ENCODE results near the gene NMRAL1. TPM values are rescaled to one million over a fixed set of nuclear protein-coding genes. Genes with fewer than 3 reads are reported as not detected.
A peak's percentile ranks its signal among the peaks of the same experiment; 100 is the strongest.

NMRAL1 gene
- polyA plus RNA-seq, 6 donors from 2014 or later = 18.1 to 50.9 (median 31.6) TPM

GRCh38 chr16:4425378-4426020 is 48.9 kb downstream of the NMRAL1 start, which contains the start of gene DNAJA3:
DNAJA3 (plus strand) TSS chr16:4425868; CDS start chr16:4425882, 14 bp downstream.
- Mint-ChIP-seq H3K4me1 (peaks cover 23 to 37% (median 28%) of the 10 kb centered on the region in 3 donors), H3K9me3 (no peaks in the 10 kb centered on the region), H3K36me3 (no peaks in the 10 kb centered on the region)

DNA sequence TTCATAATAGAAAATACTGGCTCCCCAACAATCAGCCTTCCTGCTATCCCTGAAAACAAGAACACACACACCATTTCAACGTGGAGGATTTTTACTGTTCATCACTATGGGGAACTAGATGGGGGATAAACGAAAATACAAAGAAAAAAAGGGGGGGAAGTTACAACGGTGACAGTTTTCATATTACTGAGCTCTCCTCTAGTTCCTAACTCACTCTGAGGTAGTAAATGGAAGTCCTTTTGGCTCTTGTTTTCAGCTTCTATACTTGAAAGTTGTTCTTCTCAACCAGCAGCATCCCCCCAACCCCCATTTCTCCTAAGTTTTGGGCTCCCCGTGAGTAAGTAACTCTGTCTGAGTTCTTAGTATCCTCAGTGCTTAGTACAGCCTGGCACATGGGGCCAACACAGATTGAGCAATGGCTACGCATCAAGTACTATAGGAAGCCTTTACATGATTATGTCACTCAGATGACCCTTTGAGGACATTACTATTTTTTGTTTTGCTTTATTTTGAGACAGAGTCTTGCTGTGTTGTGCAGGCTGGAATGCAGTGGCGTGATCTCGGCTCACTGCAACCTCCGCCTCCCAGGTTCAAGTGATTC is 53.8 kb downstream of the NMRAL1 start:
- Mint-ChIP-seq H3K36me3 (peaks cover 0 to 1% of the 10 kb centered on the region in 2 donors), H3K4me3 (peak overlapping the region in 1 of 8 donors; percentile 74), H3K4me1 (peaks cover 11 to 18% (median 13%) of the 10 kb centered on the region in 3 donors), H3K9me3 (no peaks in the 10 kb centered on the region), H3K27ac (peak overlapping the region in 1 of 6 donors; percentile 41), H3K27me3 (no peaks in the 10 kb centered on the region)
- DNase-seq = no peak
- no peak for ATAC-seq (ENCODE audit: low read depth in 2 of 2)

More at GRCh38 chr16:4425378-4426020, 48.9 kb downstream of the NMRAL1 start, which contains the start of gene DNAJA3:
- peak; percentile 94 for DNase-seq
- peak; percentile 80 to 84 for ATAC-seq (ENCODE audit: low read depth in 2 of 2)
- H3K4me3 Mint-ChIP-seq = peak within 1 kb of the TSS; percentile 81 to 99 (median 96)
- H3K27ac Mint-ChIP-seq = peak within 1 kb of the TSS; percentile 97 to 100 (median 100)
- no peaks in the 10 kb centered on the region for H3K27me3 Mint-ChIP-seq

DNA sequence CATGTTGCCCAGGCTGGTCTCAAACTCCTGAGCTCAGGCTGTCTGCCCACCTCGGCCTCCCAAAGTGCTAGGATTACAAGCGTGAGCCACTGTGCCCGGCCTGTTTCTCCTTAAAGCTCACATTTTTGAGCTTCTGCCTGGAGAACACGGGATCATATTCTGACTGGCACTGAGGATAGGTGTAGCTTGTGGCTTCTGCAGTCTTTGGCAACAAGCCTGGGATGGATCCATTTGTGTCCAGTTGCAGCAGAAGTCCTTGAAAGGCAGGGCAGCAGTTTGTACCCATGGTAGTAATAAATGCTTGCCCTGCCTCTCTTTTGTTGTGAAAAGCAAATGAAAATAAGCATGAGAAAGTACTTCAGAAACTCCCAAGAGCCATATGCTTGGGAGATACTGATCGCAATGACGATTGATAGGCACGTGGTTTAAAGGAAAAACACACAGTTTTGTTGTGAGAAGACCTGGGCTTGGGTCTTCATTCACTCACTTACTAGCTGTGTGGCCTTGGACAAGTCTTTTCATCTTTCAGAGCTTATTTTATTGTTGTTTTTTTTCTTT is 54.9 kb downstream of the NMRAL1 start:
- peaks cover 0 to 6% of the 10 kb centered on the region in 2 donors for H3K36me3 Mint-ChIP-seq

DNA sequence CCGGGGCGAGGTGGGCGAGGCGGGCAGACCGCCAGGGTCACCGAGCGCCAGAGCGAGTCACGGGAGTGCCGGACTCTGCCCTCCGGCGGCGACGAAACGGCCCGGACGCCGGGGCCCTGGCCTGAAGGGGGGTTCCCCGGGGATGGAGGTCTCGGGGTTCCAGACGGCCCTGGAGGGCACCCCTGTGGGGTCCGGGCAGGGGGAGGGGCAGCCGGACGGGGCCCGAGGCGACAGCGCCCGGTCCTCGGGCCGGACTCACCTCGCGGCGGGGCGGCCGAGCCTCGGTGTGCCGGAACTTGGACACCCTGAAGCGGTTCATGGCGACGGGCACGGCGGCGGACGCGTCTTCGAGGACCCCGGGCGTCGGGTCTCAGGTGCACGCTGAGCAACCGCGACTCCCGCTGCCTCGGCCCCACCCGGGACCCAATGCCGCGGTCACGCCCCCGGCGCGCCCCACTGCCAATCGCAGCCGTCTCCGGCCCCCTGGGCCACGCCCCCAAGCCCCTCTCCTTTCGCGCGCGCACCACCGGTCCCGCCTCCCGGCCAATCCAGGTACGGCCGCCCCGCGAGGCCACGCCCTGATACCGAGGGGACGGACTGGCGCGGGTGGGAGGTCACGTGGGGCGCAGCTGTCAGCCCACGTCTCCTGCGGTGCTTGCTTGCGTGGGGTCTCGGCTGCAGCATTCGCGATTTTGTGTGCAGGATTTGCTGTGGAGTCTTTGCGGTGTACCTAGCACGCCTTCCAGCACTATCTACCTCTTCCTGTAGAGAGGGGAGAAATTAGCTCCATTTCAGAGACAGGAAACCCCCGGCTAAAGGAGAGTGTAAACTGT is 58.0 kb downstream of the NMRAL1 start, which contains the start of gene CORO7:
Gene CORO7, minus strand, starts transcription at position 397 of the 833 bp plus-strand sequence. Its CDS starts 78 bp downstream, at position 319.
- peak within 1 kb of the TSS; percentile 86 to 97 (median 94) for H3K4me3 Mint-ChIP-seq
- no peaks in the 10 kb centered on the region for H3K27me3 Mint-ChIP-seq
- H3K4me1 Mint-ChIP-seq = peaks cover 25 to 36% (median 27%) of the 10 kb centered on the region in 3 donors
- no peaks in the 10 kb centered on the region for H3K9me3 Mint-ChIP-seq
- peaks cover 0 to 6% of the 10 kb centered on the region in 2 donors for H3K36me3 Mint-ChIP-seq
- DNase-seq (peak; percentile 100), ATAC-seq (ENCODE audit: low read depth in 2 of 2) (peak; percentile 72 to 77)
- peak within 1 kb of the TSS; percentile 96 to 99 (median 98) for H3K27ac Mint-ChIP-seq

More for the DNA sequence above, 54.9 kb downstream of the NMRAL1 start:
- no peaks in the 10 kb centered on the region for H3K9me3 Mint-ChIP-seq
- H3K27me3 Mint-ChIP-seq = no peaks in the 10 kb centered on the region
- H3K4me3 Mint-ChIP-seq = peak overlapping the region in 1 of 8 donors; percentile 11
- no peak overlapping the region for H3K27ac Mint-ChIP-seq
- DNase-seq (no peak), ATAC-seq (ENCODE audit: low read depth in 2 of 2) (no peak)
- H3K4me1 Mint-ChIP-seq = peaks cover 18 to 23% (median 19%) of the 10 kb centered on the region in 3 donors

- ATAC-seq (ENCODE audit: low read depth in 2 of 2) = peak; percentile 31 to 38
- H3K27me3 Mint-ChIP-seq = no peaks in the 10 kb centered on the region
- H3K4me3 Mint-ChIP-seq = peak overlapping the region; percentile 86 to 97 (median 94)
- peak overlapping the region; percentile 96 to 99 (median 98) for H3K27ac Mint-ChIP-seq
- no peaks in the 10 kb centered on the region for H3K9me3 Mint-ChIP-seq
- peaks cover 0 to 6% of the 10 kb centered on the region in 2 donors for H3K36me3 Mint-ChIP-seq
- peak; percentile 79 for DNase-seq
- H3K4me1 Mint-ChIP-seq = peaks cover 25 to 40% (median 27%) of the 10 kb centered on the region in 3 donors
Observed at GRCh38 chr16:4415538-4416199, 58.8 kb downstream of the NMRAL1 start.

- Mint-ChIP-seq H3K4me3 (peak overlapping the region; percentile 68 to 96 (median 92)), H3K4me1 (peaks cover 25 to 41% (median 27%) of the 10 kb centered on the region in 3 donors), H3K36me3 (peaks cover 0 to 6% of the 10 kb centered on the region in 2 donors), H3K27me3 (no peaks in the 10 kb centered on the region), H3K27ac (peak overlapping the region; percentile 96 to 99 (median 98)), H3K9me3 (no peaks in the 10 kb centered on the region)
- DNase-seq (peak; percentile 56), ATAC-seq (ENCODE audit: low read depth in 2 of 2) (peak; percentile 9 to 25)
Observed at GRCh38 chr16:4414187-4414917, 60.1 kb downstream of the NMRAL1 start.

DNA sequence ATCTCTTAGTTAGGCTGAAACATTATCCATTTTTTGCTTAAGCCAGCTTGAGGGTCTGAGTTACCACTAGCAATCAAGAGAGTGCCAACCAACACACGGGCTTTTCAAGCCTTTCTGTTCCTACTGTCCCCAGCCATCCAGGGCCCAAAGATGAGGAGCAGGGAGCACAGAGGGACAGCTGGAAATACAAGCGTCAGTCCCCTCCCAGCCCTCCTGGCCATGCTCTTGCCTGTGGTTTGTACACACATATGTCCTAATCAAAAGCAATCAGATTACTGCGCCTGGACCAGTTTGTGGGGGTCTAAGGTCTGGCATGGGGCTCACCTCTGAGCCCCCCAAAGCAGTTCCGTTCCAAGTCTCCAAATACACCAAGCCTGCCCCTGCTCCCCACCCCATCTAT is 61.6 kb downstream of the NMRAL1 start:
- Mint-ChIP-seq H3K4me1 (peaks cover 25 to 42% (median 27%) of the 10 kb centered on the region in 3 donors), H3K9me3 (no peaks in the 10 kb centered on the region), H3K27me3 (no peaks in the 10 kb centered on the region), H3K36me3 (peaks cover 0 to 6% of the 10 kb centered on the region in 2 donors), H3K27ac (peak overlapping the region in 4 of 6 donors; percentile 49 to 97 (median 78)), H3K4me3 (peak overlapping the region in 3 of 8 donors; percentile 28 to 57 (median 47))
- ATAC-seq (ENCODE audit: low read depth in 2 of 2) = no peak
- no peak for DNase-seq

- Mint-ChIP-seq H3K27ac (peak overlapping the region in 2 of 6 donors; percentile 26 to 49), H3K36me3 (peaks cover 0 to 6% of the 10 kb centered on the region in 2 donors), H3K27me3 (no peaks in the 10 kb centered on the region), H3K4me3 (peak overlapping the region in 1 of 8 donors; percentile 57), H3K4me1 (peaks cover 25 to 39% (median 27%) of the 10 kb centered on the region in 3 donors), H3K9me3 (no peaks in the 10 kb centered on the region)
- DNase-seq (no peak), ATAC-seq (ENCODE audit: low read depth in 2 of 2) (no peak)
Observed at GRCh38 chr16:4412159-4412558, 62.3 kb downstream of the NMRAL1 start.

Other genes starting within 250 kb of the NMRAL1 start
- not detected for gene SRL, start 232.5 kb downstream of the NMRAL1 start, polyA plus RNA-seq (ENCODE audit: low read depth in 6 of 6)
- gene TFAP4, start 201.6 kb downstream of the NMRAL1 start, polyA plus RNA-seq (ENCODE audit: low read depth in 6 of 6) = 1 to 10 TPM in 1 of 6 donors, under 1 TPM in 5; 0.77 to 1.5 (median 0.87) TPM
- gene GLIS2, start 158.6 kb downstream of the NMRAL1 start, polyA plus RNA-seq (ENCODE audit: low read depth in 6 of 6) = not detected
- 10 to 100 TPM; 33.1 to 54.6 (median 47.6) TPM for gene PAM16, start 123.3 kb downstream of the NMRAL1 start, polyA plus RNA-seq (ENCODE audit: low read depth in 6 of 6)
- under 1 TPM in 3 of 6 donors, not detected in 3; 0.13 to 0.21 (median 0.16) TPM for gene VASN, start 102.8 kb downstream of the NMRAL1 start, polyA plus RNA-seq (ENCODE audit: low read depth in 6 of 6)
- 10 to 100 TPM in 5 of 6 donors, 1 to 10 TPM in 1; 9.0 to 40.1 (median 20.7) TPM for gene CORO7, start 58.0 kb downstream of the NMRAL1 start, polyA plus RNA-seq (ENCODE audit: low read depth in 6 of 6)
- 10 to 100 TPM; 42.3 to 64.2 (median 44.2) TPM for gene DNAJA3, start 48.8 kb downstream of the NMRAL1 start, polyA plus RNA-seq (ENCODE audit: low read depth in 6 of 6)
- 10 to 100 TPM; 36.9 to 49.8 (median 41.9) TPM for gene HMOX2, start 1.8 kb upstream of the NMRAL1 start, polyA plus RNA-seq (ENCODE audit: low read depth in 6 of 6)
- gene CDIP1, start 64.1 kb upstream of the NMRAL1 start, polyA plus RNA-seq (ENCODE audit: low read depth in 6 of 6) = 10 to 100 TPM; 10.9 to 26.5 (median 17.3) TPM
- under 1 TPM in 2 of 6 donors, not detected in 4; 0.09 to 0.11 TPM for gene C16orf96, start 81.7 kb upstream of the NMRAL1 start, polyA plus RNA-seq (ENCODE audit: low read depth in 6 of 6)
- gene UBALD1, start 140.3 kb upstream of the NMRAL1 start, polyA plus RNA-seq (ENCODE audit: low read depth in 6 of 6) = 1 to 10 TPM; 2.6 to 7.5 (median 5.0) TPM
- 10 to 100 TPM in 1 of 6 donors, 1 to 10 TPM in 5; 3.9 to 10.6 (median 6.6) TPM for gene MGRN1, start 150.2 kb upstream of the NMRAL1 start, polyA plus RNA-seq (ENCODE audit: low read depth in 6 of 6)
- 100 to 1,000 TPM in 1 of 6 donors, 10 to 100 TPM in 5; 57.7 to 121 (median 76.4) TPM for gene NUDT16L1, start 218.9 kb upstream of the NMRAL1 start, polyA plus RNA-seq (ENCODE audit: low read depth in 6 of 6)